ENCODE results near the gene GOLGA6L10.
"Not testable (repeated sequence)": the region's sequence is repeated elsewhere in the genome, so short reads cannot be mapped to it uniquely, and the experiment has no call there.

DNA sequence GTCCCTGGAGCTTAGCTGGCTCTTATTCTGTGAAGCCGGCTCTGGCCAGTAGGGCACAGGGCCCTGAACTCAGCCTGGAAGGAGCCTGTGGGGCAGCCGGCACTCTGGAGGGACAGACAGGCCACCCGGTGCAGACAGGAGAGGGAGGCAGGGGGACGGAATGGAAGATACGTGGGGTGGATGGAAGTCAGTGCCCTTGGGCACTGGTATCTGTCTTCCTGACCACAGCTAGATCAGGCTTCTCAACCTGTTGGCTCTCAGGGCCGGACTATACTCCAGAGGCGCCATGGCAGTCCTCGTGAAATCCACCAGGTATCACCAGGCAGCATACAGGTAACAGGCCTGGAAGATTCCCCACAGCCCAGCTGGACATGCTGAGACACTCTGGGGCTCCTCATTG, 10.7 kb downstream of the GOLGA6L10 start:
- TF ChIP-seq CTCF, POLR2A (IDR thresholded peaks at IDR 0.05): not testable (repeated sequence)

All from suprapubic skin (tissue), 3 donors.